Kidney glomerular epithelial cell (primary cell): ENCODE measurements around the gene STRN.
"Not testable (repeated sequence)": the region's sequence is repeated elsewhere in the genome, so short reads cannot be mapped to it uniquely, and the experiment has no call there.

ENCODE experiments used
- DNase-seq: peaks from one replicate; lab custom pipeline; 2025; lab: John Stamatoyannopoulos, UW

STRN gene

DNA sequence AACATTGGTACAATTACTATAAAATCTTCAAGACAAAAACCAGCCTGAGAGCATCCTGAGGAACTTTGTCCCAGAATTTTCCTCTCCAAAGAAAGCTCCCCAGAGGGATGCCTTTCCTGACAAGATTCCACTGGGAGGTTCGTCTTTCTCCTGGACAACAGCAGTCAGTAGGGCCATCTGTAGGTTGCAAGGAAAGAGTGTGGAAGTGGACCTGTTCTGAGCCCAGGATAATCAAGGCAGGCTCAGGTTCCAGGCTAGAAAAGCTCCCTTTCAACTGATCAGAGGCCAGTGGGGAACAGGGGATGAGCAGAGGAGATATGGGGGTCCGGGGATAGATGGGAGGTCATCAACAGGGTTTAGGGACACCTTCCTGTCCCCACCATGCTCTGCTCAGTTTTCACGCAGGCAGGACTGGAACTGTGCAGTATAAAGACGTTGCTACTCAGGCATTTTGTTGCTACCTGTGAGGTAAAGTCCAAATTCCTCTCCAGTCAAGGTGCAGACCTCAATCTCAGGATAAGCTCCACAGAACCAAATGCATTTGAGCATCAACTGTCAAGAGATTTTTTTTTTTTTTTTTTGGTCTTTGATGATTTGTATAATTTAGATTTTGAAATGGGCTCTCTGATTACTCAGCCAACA is 126.2 kb downstream of the STRN start:
- no peak for DNase-seq

DNA sequence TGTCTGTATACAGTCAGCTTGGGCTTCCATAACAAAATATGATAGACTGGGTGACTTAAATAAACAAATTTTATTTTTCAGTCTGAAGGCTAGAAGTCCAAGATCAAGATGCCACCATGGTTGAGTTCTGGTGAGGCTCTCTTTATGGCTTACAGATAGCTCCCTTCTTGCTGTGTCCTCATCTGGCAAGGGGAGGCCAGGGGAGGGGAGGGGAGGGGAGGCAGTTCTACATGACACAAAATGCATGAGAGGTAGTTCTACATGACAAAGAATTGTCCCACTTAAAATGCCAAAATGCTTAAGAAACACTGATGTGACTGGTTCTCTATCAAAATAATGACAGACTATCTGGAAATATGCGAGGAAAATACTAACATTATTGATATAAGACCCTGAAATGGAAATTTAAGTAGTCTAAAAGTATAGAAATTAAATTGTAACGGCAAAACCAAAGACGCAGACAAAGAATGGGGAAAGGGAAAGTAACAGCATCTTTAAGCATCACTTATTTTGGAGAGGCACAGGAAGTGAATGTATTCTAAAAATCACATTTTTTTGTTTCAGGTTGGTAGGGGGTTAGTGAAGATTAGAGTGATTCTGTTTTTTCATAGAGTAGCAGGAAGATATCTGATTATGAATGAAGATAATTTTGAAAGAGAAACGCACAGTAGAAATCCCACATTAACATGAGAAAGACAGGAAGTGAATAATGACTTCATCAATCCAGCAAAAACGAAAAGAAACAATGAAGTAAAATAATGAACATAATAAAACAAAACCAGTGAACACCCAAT is 131.4 kb downstream of the STRN start:
- DNase-seq: no peak

GRCh38 chr2:36834203-36834602 is 132.1 kb downstream of the STRN start:
- DNase-seq: no peak

- DNase-seq: no peak
Measured at GRCh38 chr2:36831185-36831584, 135.2 kb downstream of the STRN start.

DNA sequence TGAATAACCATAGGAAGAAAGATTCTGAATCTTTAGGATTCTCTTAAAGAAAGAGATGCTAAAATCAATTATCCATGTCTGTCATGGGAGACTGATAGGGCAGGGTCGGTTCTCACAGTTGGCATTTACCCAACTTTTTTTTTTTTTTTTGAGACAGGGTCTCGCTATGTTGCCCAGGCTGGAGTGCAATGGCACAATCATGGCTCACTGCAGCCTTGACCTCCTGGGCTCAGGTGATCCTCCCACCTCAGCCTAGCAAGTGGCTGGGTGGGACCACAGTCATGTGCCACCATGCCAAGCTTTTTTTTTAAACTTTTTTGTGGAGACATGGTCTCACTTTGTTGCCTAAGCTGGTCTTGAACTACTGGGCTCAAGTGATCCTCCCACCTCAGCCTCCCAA is 141.7 kb downstream of the STRN start:
- DNase-seq: not testable (repeated sequence)

GRCh38 chr2:36824273-36824672 is 142.1 kb downstream of the STRN start:
- DNase-seq: no peak

DNA sequence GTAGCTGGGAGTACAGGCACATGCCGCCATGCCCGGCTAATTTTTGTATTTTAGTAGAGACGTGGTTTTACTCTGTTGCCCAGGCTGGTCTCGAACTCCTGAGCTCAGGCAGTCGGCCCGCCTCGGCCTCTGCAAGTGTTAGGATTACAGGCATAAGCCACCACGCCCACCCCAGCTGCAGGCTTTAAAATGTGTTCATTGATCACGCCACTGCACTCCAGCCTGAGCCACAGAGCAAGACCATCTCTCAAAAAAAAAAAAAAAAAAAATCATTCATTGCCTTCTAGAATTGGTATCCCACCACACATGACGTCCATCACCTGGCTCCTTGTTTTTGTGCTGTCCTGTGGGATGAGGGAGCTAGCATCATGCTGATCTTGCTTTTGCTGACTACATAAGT is 142.5 kb downstream of the STRN start:
- DNase-seq: no peak

- DNase-seq: no peak
Measured at GRCh38 chr2:36820942-36821605, 145.3 kb downstream of the STRN start.

DNA sequence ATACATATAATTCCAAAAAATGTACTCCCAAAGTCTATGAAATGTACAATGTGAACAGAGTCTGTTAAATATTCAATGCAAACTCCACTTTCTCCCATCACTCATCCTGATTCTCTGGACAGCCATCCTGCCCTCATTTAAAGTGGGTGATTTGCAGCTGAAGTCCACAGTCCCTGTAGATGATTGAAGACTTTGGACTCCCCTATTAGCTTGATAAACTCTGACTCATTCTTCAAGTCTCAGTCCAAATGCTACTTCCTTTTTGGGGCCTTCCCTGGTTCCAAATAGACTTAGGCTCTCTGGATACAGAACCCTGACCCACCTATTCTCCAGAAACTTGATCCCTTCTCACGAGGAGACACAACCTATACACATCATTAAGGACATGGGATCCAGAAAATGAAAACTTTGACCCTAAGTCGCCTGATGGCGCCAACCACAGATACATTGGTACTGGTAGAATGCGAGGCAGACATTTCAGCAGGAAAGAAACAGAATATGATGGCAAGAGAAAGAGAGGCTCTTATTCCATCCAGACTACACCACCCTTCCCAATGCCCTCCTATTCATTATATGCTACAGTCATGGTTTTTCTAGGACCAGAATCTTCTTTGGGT is 147.1 kb downstream of the STRN start:
- no peak for DNase-seq

DNA sequence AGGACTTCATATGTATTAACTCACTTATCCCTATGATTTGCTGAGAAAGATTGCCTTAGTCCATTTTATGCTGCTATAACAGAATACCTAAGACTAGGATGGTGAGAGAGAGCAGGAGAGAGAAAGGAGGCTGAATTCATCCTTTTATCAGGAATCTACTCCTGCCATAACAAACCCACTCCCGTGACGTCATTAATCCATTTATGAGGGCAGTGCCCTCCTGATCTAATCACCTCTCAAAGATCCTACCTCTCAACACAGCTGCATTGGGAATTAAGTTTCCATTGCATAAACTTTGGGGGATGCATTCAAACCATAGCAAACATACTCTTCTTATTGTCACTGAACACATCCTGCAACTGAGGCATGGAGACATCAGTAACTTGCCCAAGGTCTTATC is 147.8 kb downstream of the STRN start:
- no peak for DNase-seq

- no peak for DNase-seq
Measured at GRCh38 chr2:36812196-36812595, 154.1 kb downstream of the STRN start.

GRCh38 chr2:36811071-36811470 is 155.3 kb downstream of the STRN start:
- DNase-seq: no peak

- DNase-seq: no peak
Measured at GRCh38 chr2:36809069-36809445, 157.3 kb downstream of the STRN start.

- no peak for DNase-seq
Measured at GRCh38 chr2:36808386-36809068, 157.8 kb downstream of the STRN start.

- DNase-seq: no peak
Measured at GRCh38 chr2:36807223-36807886, 159.0 kb downstream of the STRN start.

- DNase-seq: no peak
Measured at GRCh38 chr2:36805635-36806224, 160.6 kb downstream of the STRN start.

- DNase-seq: no peak
Measured at GRCh38 chr2:36802952-36803351, 163.4 kb downstream of the STRN start.

DNA sequence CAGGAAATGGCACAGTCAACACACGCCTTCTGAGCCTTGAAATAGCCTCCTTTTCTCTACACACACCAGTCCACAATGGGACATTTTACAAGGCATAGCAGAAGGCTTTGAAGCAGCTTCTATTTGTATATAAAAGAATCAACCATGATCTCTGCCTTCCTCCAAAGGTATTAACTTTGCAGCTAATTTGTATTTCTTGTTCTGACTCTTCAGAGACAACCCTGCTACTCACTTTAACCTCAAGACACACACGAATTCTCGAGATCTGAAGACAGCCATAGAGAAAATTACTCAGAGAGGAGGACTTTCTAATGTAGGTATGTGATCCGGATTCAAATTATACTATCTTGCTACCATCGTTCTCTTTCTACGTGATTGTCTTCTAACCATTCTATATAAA is 165.2 kb downstream of the STRN start:
- no peak for DNase-seq

GRCh38 chr2:36800381-36800780 is 166.0 kb downstream of the STRN start:
- DNase-seq: no peak

DNA sequence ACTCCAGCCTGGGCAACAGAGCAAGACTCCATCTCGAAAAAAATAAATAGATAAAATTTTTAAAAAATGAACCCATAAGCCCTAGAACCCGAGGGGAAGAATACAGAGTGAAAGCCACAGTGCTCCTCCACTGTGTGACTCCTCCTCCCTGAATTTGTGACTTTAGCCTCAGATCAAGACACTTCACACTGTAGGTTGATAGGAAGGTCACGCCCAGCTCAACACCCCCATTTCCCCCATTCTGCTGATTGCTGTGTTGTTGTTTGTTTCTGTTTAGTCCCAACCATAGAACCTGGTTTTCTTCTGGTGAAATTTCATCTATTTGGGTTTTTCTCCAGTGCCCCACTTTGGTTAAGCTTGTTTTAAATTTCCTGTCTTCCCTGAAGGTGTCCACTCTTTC is 167.6 kb downstream of the STRN start:
- DNase-seq: no peak

- DNase-seq: no peak
Measured at GRCh38 chr2:36797324-36798070, 168.8 kb downstream of the STRN start.
